Measurements from ENCODE around the gene TM9SF1. TPM values are rescaled to one million over a fixed set of nuclear protein-coding genes. Genes with fewer than 3 reads are reported as not detected.

The TM9SF1 gene
- total RNA-seq, 4 donors from 2014 or later, result 38.1 to 58.3 (median 53.4) TPM

GRCh38 chr14:24145690-24146452 is 49.4 kb downstream of the TM9SF1 start:
- 10% methylated on average over 8 of the region's 9 CpGs for WGBS
- TF ChIP-seq POLR2A (IDR thresholded peaks at IDR 0.05), result no peak
- no peak for TF ChIP-seq EP300 (IDR thresholded peaks at IDR 0.05)
- TF ChIP-seq CTCF (IDR thresholded peaks at IDR 0.05), result no peak
- no peak for TF ChIP-seq POLR2AphosphoS5 (IDR thresholded peaks at IDR 0.05)
- DNase-seq (ENCODE audit: low spot score in 2 of 2), result no peak
- no peaks in the 10 kb centered on the region for H3K27me3 ChIP-seq
- peak overlapping the region; percentile 96 for H3K4me3 ChIP-seq
- H3K9me3 ChIP-seq, result no peaks in the 10 kb centered on the region
- H3K27ac ChIP-seq, result peak overlapping the region; percentile 84
- H3K36me3 ChIP-seq, result peaks cover 24% of the 10 kb centered on the region
- H3K4me1 ChIP-seq, result peaks cover 41% of the 10 kb centered on the region

- Histone ChIP-seq H3K27me3 (no peaks in the 10 kb centered on the region), H3K4me3 (no peak overlapping the region), H3K4me1 (peaks cover 48% of the 10 kb centered on the region), H3K9me3 (no peaks in the 10 kb centered on the region), H3K36me3 (peaks cover 17% of the 10 kb centered on the region), H3K27ac (no peak overlapping the region)
- TF ChIP-seq CTCF (IDR thresholded peaks at IDR 0.05), result no peak
- TF ChIP-seq POLR2A (IDR thresholded peaks at IDR 0.05), result no peak
- no peak for TF ChIP-seq EP300 (IDR thresholded peaks at IDR 0.05)
- no peak for TF ChIP-seq POLR2AphosphoS5 (IDR thresholded peaks at IDR 0.05)
- no peak for DNase-seq (ENCODE audit: low spot score in 2 of 2)
- WGBS, result 93% methylated on average over 2 of the region's 2 CpGs
These were observed 50.0 kb downstream of the TM9SF1 start for GRCh38 chr14:24145219-24145618.

- H3K4me3 ChIP-seq, result no peak overlapping the region
- no peak for TF ChIP-seq CTCF (IDR thresholded peaks at IDR 0.05)
- no peak for TF ChIP-seq POLR2AphosphoS5 (IDR thresholded peaks at IDR 0.05)
- no peak for TF ChIP-seq EP300 (IDR thresholded peaks at IDR 0.05)
- TF ChIP-seq POLR2A (IDR thresholded peaks at IDR 0.05), result no peak
These were observed 50.8 kb downstream of the TM9SF1 start for GRCh38 chr14:24144451-24144850.

GRCh38 chr14:24143511-24143910 is 51.7 kb downstream of the TM9SF1 start:
- H3K27ac ChIP-seq, result no peak overlapping the region
- no peak for TF ChIP-seq CTCF (IDR thresholded peaks at IDR 0.05)
- no peak for TF ChIP-seq POLR2A (IDR thresholded peaks at IDR 0.05)
- TF ChIP-seq POLR2AphosphoS5 (IDR thresholded peaks at IDR 0.05), result no peak
- TF ChIP-seq EP300 (IDR thresholded peaks at IDR 0.05), result no peak

More at GRCh38 chr14:24144451-24144850, 50.8 kb downstream of the TM9SF1 start:
- peaks cover 12% of the 10 kb centered on the region for H3K36me3 ChIP-seq
- WGBS, result 96% methylated on average over 1 of the region's 1 CpG
- peaks cover 54% of the 10 kb centered on the region for H3K4me1 ChIP-seq
- no peak for DNase-seq (ENCODE audit: low spot score in 2 of 2)
- no peaks in the 10 kb centered on the region for H3K27me3 ChIP-seq
- H3K9me3 ChIP-seq, result no peaks in the 10 kb centered on the region
- no peak overlapping the region for H3K27ac ChIP-seq

GRCh38 chr14:24141097-24141880 is 54.0 kb downstream of the TM9SF1 start, which contains the start of gene EMC9:
TSS of gene EMC9 (minus strand) at chr14:24141591. CDS start at chr14:24141304, 287 bp downstream.
- H3K4me3 ChIP-seq, result peak within 1 kb of the TSS; percentile 76
- TF ChIP-seq CTCF (IDR thresholded peaks at IDR 0.05) (peak; percentile 54 to 78), POLR2A (IDR thresholded peaks at IDR 0.05) (no peak), POLR2AphosphoS5 (IDR thresholded peaks at IDR 0.05) (peak in 2 of 3 donors; percentile 9 to 45)
- peak; percentile 100 for DNase-seq (ENCODE audit: low spot score in 2 of 2)
- no peaks in the 10 kb centered on the region for H3K27me3 ChIP-seq
- 0% methylated on average over 40 of the region's 65 CpGs for WGBS
- H3K9me3 ChIP-seq, result no peaks in the 10 kb centered on the region
- H3K27ac ChIP-seq, result peak within 1 kb of the TSS; percentile 89
- H3K4me1 ChIP-seq, result peaks cover 61% of the 10 kb centered on the region
- peaks cover 32% of the 10 kb centered on the region for H3K36me3 ChIP-seq

More at GRCh38 chr14:24143511-24143910, 51.7 kb downstream of the TM9SF1 start:
- WGBS, result 67% methylated on average over 2 of the region's 2 CpGs
- H3K4me1 ChIP-seq, result peaks cover 52% of the 10 kb centered on the region
- H3K9me3 ChIP-seq, result no peaks in the 10 kb centered on the region
- H3K27me3 ChIP-seq, result no peaks in the 10 kb centered on the region
- no peak for DNase-seq (ENCODE audit: low spot score in 2 of 2)
- no peak overlapping the region for H3K4me3 ChIP-seq
- peaks cover 21% of the 10 kb centered on the region for H3K36me3 ChIP-seq

All from suprapubic skin (tissue), 4 donors.